Activated naive CD8-positive, alpha-beta T cell treated with anti-CD3 and anti-CD28 coated beads, Interleukin-2, amount 50 U/mL, for 16 hours (primary cell): Measurements from ENCODE around the gene DZIP1.
A peak's percentile ranks its signal among the peaks of the same experiment; 100 is the strongest.
"Not testable (repeated sequence)": the region's sequence is repeated elsewhere in the genome, so short reads cannot be mapped to it uniquely, and the experiment has no call there.

Experiments used
- DNase-seq: peaks from one replicate; pipeline ENCODE4 v3.0.0-alpha.2; 2020; ENCODE audit warnings: low read depth, low spot score

DZIP1 gene, protein sequence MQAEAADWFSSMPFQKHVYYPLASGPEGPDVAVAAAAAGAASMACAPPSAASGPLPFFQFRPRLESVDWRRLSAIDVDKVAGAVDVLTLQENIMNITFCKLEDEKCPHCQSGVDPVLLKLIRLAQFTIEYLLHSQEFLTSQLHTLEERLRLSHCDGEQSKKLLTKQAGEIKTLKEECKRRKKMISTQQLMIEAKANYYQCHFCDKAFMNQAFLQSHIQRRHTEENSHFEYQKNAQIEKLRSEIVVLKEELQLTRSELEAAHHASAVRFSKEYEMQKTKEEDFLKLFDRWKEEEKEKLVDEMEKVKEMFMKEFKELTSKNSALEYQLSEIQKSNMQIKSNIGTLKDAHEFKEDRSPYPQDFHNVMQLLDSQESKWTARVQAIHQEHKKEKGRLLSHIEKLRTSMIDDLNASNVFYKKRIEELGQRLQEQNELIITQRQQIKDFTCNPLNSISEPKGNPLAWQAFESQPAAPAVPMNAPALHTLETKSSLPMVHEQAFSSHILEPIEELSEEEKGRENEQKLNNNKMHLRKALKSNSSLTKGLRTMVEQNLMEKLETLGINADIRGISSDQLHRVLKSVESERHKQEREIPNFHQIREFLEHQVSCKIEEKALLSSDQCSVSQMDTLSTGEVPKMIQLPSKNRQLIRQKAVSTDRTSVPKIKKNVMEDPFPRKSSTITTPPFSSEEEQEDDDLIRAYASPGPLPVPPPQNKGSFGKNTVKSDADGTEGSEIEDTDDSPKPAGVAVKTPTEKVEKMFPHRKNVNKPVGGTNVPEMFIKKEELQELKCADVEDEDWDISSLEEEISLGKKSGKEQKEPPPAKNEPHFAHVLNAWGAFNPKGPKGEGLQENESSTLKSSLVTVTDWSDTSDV

DNA sequence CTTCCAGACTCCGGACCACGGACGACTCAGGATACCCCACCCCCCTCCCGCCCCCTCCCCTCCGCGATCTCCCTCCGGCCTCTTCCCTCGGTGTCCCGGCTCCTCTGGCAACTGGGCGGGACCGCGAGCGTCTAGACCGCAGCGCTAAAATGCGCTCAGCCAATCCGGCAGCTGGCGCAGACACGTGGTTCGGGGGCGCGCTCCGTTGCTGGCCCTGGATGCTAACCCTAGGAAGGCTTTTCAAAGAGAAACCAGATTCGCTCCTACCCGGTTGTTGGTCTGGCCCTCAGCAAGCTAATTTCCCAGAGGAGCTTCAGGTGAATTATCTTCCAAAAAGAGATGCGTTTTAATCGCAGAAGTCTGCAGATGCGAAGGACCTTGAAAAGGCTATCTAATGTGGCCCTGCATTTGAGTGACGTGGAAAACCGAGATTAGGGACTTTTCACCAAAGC, at the start of gene DZIP1:
TSS of gene DZIP1 (minus strand) at position 106 of the 452 bp plus-strand sequence. CDS start 2,677 bp downstream, outside the sequence.
- no peak for DNase-seq

DNA sequence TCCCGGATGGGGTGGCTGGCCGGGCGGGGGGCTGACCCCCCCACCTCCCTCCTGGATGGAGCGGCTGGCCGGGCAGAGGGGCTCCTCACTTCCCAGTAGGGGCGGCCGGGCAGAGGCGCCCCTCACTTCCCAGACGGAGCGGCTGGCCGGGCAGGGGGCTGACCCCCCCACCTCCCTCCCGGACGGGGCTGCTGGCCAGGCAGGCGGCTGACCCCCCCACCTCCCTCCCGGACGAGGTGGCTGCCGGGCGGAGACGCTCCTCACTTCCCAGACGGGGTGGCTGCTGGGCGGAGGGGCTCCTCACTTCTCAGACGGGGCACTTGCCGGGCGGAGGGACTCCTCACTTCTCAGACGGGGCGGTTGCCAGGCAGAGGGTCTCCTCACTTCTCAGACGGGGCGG, 46.5 kb upstream of the DZIP1 start:
- DNase-seq, result not testable (repeated sequence)

DNA sequence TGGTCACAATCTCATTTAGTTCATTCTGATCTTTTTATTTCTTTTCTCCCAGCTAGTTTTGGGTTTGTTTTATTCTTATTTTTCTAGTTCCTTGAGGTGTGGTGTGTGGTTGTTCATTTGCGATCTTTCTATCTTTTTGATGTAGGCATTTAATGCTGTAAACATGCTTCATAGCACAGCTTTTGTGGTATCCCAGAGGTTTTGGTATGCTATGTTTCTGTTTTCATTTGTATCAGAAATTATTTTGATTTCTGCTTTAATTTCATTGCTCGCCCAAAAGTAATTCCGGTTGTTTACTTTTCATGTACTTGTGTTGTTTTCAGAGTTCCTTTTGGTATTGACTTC, 45.0 kb upstream of the DZIP1 start:
- DNase-seq, result no peak

DNA sequence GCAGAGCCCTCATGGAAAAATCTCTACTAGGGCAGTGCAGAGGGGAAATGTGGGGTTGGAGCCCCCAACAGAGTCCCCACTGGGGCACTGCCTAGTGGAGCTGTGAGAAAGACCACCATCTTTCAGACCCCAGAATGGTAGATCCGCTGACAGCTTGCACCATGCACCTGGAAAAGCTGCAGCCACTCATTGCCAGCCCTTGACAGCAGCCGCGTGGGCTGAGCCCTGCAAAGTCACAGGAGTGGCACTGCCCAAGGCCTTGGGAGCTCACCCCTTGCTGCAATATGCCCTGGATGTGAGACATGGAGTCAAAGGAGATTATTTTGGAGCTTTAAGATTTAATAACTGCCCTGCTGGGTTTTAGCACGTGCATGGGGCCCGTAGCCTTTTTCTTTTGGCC, 40.5 kb upstream of the DZIP1 start:
- DNase-seq, result not testable (repeated sequence)

DNA sequence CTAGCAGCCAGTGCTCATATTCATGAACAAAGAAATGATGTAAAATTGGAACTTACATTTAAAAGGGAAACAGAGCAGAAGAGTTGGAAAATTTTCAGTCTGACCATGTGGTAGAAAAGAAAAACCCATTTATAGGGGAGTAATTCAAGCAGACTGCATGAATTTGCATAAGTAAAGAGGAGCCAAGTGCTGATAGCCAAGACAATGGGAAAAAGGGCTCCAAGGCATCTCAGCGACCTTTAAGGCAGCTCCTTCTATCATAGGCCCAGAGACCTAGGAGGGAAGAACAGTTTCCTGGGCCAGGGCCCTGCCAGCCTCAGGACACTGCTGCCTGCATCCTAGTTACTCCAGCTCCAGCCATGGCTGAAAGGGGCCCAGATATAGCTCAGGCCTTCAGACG, 39.9 kb upstream of the DZIP1 start:
- no peak for DNase-seq

DNA sequence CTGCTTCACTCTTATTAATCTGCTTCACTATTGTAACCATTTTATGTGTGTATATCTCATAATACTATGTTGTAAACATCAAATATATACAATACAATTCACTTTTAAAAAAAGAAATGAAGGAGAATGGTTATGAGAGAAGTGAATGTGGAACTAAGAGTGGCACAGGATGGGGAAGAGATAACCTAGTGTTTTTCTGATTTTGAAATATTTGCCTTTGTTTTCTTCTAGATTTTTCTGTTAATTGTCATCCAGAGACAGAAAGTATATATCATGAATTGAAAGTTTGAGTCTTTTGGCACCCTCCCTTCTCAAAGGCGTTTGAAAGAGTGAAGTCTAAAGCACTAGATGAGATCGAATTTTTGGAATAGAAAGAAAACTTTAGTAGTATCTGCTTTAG, 35.2 kb upstream of the DZIP1 start:
- no peak for DNase-seq

DNA sequence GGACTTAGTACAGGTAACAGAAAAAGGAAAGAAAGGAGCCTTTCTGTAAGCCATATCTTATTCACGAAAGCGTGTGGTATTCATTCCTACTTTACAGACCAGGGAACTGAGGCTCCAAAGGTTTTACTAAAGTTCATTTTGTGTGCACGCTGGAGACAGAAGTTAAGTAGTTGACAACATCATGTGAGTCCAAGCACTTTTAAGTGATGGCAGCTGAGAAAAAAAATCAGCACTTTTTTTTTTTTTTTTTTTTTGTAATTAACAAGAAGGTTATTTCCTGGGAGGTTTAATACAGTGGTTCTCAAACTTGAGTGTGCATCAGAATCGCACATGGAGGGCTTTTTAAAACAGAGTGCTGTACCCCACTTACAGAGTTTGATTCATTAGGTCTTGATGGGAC, 34.5 kb upstream of the DZIP1 start:
- no peak for DNase-seq

DNA sequence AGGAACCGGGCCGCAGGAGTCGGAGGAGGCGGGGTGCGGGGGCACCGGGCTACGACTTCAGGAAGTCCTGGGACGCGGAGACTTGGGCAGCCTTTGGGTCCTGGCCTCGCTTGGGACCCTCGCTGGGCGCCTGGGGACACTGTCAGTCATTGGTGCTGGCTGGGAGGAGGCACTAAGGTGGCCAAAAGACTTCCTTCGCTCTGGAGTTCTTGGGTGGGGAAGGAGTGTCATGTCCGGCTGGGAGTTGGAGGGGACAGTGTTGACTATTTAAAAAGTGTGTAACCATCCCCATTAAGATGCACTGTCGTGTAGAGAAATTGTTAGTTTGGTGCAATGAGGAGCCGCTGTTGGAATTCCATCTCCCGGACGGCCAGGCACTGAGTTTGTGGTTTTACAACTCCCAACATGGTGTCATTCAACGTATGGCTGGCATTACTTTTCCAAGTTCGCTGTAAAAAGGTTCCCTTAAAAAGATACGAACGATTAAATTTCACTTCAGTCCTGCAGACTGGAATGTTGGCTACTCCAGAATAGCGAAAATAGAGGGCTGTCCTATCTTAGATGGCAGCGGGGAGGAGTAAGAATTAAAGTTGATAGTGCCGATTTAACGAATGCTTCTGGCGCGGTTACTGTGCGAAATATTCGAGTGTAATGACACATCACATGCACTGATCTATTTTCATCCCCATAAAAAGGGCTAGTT, 33.2 kb upstream of the DZIP1 start:
- no peak for DNase-seq

DNA sequence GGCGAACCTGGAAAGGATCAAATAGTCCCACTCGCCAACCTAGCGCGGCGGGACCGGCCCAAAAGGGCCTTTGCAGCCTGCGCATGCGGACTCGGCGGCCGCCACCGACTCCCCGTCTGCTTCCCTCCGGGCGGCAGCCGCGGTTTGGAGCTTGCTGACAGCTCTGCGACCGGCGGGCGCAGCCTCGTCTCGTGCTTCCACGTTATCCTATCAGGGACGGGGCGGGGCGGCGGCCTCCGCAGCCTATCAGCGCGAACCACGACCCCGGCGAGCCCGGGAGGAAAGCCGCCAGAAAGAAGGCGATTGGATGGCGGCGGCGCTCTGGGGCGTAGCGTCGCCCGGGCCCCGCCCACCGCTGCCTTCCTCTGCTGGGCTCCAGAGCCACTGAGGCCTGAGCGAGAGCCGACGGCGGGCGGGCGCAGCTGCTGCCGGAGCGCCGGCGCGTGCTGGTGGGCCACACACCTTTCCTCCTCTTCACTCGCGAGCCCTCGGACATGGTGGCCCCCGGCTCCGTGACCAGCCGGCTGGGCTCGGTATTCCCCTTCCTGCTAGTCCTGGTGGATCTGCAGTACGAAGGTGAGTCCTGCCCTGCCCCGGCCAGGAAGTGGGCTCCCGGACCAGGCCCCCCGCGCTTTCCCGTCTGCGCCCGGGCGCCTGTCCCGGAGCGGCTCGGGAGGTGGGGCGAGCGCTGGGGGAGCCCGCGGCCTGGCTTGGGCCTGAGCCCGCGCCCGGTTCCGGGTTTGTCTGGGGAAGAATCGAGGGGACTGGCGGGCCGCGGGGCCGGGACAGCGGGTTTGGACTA, 32.5 kb upstream of the DZIP1 start, which contains the start of gene DNAJC3:
TSS of gene DNAJC3 (plus strand) at position 378 of the 802 bp plus-strand sequence. CDS start at position 495, 117 bp downstream.
- DNase-seq, result peak; percentile 96

DNA sequence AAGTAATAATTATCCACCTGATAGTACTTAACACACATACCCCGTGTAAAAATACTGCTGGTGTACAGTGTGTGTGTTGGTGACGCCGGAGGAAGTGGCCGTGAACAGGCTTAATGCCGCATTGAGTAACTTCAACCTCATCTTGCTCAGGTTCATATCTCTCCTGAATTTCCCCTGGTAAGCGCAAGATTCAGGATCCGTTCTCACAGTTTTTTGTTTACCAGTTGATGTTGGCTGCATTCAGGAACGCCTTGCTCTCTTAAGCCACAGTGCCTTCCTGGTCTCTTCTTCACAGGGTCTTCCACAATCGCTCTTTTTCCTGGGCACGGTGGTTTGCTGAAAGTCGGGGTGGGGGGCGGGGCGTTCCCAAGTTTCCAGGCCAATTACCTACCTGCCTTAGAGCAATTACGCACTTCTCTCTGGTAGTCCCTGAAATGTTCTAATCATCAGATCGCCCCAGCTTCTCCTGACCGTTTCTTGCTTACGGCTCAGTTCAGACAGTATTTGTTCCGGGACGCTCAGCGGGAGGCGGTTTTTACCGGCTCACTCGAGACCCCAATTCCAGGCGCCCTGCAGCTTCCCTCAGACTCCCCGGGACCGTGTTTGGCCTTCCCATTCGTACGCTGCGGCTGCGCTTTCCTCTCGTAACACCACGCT, 31.7 kb upstream of the DZIP1 start:
- no peak for DNase-seq

DNA sequence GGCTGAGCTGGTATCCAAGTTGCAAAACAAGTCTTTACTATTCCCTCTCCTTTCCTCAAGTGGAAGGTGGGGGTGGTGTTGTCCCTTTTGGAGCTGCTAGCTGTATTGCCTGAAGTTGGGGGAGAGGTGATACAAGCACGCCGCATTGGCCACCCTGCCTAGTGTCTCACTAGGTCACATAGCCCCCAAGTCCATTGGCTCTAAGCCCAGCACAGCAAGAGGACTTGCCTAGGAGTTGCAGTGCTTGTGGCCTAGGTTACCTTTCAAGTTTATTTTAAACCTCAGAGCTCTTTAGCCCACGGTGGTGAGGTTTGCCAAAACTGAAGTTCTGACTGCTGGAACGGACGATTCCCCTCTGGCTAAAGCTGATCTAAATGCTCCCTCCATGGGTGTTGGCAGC, 27.1 kb upstream of the DZIP1 start:
- no peak for DNase-seq

DNA sequence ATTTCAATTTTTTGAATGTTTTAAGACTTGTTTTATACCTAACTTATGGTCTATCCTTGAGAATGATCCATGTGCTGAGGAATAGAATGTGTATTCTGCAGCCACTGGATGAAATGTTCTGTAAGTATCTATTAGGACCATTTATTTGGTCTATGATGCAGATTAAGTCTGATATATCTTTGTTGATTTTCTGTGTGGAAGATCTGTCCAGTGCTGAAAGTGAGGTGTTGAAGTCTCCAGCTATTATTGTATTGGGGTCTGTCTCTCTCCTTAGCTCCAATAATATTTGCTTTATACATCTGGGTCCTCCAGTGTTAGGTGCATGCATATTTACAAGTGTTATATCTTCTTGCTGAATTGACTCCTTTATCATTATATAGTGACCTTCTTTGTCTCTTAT, 22.7 kb upstream of the DZIP1 start:
- DNase-seq, result not testable (repeated sequence)

DNA sequence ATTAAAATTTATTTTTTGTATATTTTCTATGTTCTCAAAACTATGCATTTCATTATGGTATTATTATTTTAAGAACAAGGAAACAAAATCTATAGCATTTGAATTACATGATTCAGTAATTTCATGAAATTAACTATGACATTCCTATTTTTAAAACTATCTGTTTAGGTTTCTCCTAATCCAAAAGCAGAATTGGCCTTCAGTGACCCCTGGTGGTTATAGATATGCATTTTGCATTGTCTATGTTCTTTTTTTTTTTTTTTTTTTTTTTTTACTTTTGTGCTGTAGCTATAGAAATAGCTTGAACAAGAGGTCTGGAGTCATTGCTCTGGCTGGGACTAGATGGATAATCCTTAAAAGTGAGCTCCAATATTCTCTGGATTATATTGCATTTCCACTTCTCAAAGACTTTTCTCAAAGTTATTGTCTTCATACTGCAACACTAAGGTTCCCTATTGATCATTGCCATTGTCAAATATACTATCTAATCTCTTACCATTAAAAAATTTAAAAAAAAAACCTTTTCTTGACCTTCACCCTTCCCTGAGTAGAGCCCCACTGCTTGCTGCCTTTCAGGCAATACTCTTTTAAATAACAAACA, 16.6 kb upstream of the DZIP1 start:
- DNase-seq, result no peak

DNA sequence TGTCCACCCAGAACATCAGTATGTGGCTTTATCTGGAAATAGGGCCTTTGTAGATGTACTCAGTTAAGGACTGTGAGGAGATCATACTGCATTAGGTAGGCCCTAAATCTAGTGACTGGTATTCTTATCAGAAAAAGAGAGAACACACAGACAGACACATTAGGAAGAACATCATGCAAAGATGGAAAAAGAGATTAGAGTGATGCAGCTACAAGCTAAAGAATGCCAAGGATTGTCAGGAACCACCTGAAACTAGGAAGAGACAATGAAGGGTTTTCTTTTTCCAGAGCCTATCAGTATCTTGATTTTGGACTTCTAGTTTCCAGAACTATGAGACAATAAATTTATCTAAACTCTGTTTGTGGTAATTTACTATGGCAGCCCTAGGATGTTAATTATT, 15.0 kb upstream of the DZIP1 start:
- DNase-seq, result no peak

DNA sequence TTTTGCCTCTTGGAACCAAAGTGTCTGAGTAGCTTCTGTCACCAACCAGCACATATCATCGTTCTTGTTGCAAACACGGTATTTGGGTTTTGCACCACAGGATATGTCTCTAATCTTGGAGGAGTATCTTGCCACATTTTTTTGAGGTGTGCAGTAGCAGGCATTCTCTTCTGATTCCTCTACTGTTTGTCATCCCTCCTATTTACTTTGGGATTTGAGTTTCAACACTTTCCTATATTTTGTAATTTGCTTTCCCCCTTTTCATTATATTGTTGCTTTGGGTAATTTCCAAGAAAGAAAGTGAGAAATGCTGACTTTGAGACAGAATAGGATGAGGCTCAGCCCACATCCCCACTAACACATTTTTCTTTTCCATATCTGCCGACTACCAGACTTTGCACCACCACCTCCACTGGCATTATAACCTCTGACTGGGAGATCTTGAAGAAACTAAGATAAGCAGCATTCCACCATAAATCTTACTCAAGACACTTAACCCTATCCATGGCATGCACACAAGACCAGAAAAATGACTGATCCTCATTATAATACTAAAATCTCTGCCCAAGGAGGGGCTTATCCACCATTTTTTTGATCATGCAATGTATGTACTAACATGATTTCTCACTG, 12.0 kb upstream of the DZIP1 start:
- no peak for DNase-seq

DNA sequence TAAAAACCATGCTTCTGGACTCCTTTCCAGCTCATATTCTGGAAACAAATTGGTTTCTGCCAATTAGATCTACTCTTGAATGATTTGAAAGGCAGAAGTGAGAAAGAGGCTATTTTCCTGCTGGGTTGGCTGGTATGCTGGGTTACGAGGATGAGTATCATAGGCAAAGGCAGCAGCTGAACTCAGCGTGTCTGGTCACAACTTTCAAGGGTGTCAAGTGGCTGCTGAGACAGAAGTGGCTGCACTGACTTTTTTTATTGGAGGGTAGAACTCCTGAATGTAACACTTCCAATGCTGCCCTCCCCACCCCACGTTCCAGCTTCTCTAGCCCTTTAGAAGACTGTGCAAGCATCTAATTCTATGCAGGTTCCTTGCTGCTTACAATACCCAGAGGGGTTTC, 8.3 kb upstream of the DZIP1 start:
- DNase-seq, result no peak

DNA sequence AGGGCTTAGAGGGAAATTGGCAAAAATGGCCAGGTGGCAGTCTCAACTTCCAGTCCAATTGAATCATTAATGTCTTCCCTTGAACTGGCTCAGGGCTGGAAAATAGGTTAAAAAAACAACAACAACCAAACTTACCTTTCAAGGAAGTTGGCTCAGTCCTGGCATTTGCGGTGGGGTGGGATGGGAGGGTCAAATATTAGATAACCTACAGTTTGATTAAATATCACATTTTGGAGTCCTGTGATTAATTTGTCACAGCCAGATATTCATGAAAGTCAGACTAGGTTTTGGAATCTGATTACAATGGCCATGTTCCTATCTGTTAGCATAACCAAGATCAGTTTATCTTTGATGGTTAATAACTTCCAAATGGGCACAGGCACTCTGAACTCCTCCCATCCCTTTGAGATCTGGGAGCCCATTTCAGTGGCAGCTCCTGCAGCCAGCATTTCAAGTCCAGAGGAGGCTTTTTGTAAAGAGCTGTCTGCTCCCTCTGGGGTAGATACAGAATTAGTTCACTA, 7.8 kb upstream of the DZIP1 start:
- no peak for DNase-seq

DNA sequence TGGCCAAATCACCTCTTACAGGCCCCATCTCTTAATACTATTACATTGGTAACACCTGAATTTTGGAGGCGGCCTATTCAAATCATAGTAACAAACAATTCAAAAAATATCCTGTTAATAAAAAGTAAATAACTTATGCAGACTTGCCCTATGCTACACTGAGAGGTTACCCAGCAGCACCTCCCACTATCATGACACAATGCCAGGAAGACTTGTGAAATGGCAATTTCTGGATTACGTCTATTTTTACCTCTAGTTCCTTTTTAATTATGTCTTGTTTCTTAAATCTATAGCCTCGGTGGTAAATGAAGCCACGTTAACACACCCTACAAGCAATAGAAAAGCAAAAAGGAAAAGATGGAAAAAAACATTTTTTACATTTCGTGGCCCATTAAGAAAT, 6.2 kb upstream of the DZIP1 start:
- DNase-seq, result no peak

DNA sequence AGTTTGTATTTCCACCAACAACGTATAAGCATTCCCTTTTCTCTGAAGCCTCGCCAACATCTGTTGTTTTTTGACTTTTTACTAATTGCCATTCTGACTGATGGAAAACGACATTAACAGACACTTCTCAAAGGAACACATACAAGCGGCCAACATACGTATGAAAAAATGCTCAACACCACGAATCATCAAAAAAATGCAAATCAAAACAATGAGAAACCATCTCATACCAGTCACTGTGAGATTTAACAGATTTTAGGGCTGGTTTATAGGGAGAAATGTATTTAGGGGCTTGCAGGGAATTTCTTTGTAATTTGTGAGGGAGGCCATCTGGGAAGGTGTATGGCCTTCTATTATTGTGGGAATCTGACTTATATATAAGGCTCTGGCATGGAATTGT, 2.8 kb upstream of the DZIP1 start:
- DNase-seq, result no peak
